Activated CD8-positive, alpha-beta memory T cell treated with anti-CD3 and anti-CD28 coated beads for 4 hours (primary cell): ENCODE data around the gene WDR70.
"Not testable (repeated sequence)": the region's sequence is repeated elsewhere in the genome, so short reads cannot be mapped to it uniquely, and the experiment has no call there.

Experiments
- DNase-seq, 2 donors: peaks; one replicate each; pipeline ENCODE4 v3.0.0-alpha.2; 2020; ENCODE audit warnings: low read depth in 2 of 2

Gene WDR70

DNA sequence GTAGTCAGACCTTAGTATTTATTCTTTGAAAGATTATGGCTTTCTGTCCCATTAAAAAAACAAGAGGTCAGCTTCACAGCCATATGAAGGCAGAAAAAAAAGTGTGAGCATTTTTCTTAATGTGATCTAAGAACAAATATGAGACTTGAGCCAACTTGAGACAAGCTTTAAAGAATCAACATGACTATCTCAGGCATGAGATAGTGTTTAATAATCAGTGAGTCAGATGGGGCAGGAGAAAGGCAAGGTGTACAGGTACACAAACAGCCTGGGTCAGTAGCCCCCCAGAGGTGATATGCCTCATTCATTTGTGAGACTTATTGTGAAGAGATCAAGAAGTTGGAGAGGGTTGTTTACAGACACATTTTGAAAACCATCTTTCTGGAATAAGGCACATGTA lies 377.1 kb downstream of the WDR70 start:
- DNase-seq, result no peak

DNA sequence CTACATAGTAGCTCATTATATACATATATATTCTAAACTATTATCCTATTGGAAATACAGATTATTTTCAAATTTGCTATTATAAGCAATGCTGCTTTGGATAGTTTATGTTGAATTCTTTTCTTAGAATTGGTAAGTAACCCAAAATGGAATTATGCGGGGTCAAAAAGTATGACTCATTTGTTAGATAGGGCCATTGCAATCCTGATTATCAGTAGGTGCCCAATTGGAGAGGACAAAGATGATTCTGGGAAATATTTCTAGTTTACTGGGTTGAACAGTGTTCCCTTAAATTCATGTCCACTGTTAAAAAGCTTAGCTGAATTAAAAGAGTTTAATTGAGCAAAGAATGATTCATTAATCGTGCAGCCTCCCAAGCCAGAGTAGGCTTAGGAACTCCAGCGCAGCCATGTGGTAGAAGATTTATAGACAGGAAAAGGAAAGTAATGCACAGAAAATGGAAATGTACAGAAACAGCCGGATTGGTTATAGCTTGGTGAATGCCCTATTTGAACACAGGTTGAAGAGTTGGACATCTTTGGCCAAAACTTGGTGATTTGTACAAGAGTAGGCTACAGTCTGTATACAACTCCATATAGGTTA lies 379.0 kb downstream of the WDR70 start:
- DNase-seq, result no peak

- no peak for DNase-seq
Observed at GRCh38 chr5:37767251-37767650, 388.1 kb downstream of the WDR70 start.

- DNase-seq, result no peak
Observed at GRCh38 chr5:37767961-37768360, 388.8 kb downstream of the WDR70 start.

DNA sequence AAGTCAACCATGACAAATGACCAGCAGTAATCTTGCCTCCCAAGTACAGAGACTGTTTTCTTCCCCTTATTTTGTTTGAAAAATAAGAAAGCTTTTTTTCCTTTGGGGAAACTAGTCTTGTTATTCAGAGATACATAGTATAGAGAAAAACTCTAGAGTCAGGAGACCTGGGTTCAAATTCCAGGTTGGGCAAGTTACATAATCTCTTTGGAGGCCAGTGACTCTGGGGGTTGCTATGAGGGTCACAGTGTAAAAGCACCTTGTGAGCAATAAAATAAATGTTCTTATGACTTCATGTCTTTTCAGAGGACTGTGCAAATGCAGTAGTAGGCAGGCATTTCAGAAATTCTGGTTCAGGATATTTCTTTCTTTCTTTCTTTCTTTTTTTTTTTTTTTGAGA lies 389.3 kb downstream of the WDR70 start:
- DNase-seq, result no peak

DNA sequence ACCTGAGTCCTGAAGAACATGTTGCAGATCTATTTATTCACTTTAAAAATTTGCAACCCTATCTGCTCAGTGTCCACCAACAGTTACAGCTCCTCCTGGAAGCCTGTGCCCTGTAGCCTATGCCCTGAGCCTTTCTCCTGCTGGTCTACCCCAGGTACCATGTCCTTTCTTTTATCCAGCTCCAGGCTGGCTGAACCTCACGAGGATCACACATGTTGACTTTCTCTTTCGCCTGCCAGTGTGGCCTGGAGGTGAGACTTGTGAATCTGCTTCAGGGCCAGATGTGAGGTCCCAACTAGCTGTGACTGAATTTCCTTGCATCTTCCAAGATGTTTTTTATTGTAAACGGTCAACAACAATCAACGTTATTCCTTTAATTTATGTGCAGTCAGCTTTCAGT lies 390.0 kb downstream of the WDR70 start:
- no peak for DNase-seq

- DNase-seq, result no peak
Observed at GRCh38 chr5:37769840-37770239, 390.7 kb downstream of the WDR70 start.

DNA sequence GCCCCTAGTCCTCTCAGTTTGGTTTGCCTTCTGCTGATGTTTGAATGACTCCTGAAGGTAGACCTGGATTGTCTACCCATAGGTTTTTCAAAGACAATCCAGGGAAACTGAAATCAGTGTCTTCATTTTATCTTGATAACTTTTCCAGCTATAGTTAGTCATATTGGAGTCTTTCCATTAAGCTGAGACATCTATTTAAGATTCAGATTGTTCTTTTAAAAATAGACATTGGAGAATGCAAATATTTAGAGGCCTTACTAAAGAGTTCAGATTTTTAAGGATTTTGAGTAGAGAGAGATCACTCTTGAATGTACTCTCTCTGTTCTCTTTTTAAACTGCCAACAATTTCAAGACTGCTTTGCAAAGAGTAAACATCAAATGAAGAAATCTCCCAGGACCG lies 391.7 kb downstream of the WDR70 start:
- no peak for DNase-seq

DNA sequence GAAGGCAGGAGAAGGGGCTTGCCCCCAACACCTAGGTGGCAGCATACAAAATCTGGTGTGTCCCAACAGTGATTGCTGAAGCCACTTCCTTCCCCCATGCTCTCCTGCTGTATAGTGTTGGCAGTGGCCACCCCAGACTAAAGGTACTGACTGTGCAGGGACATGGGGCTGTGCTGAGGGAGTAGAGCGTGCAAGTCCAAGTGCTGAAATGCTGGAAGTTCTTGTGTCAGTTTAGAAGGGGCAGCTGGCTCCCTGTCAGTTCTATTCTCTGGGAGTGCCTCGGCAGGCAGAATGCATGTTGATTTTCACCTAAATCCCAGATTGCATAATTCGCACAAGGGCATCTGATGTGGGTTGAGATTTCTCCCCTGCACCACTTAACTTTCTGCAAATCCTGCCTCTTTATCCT lies 392.1 kb downstream of the WDR70 start:
- no peak for DNase-seq

DNA sequence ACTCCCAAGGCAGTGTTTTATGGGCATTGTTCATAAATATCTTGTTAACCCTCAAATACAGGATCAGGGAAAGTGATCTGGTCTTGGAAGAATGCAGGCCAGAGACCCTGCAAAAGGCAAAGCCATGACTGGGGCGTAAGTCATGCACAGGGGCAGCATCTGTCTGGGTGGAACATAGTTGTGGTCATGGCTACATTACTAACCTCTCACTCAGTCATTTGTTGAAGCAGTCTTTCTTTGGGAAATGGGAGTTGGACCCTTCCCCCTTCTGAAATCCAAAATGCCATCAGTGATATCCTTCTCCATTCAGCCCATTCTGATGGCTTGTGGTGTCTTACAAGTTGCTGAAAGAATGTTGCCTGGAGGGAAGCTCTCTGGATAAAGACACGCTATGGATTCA lies 392.6 kb downstream of the WDR70 start:
- no peak for DNase-seq

- DNase-seq, result no peak
Observed at GRCh38 chr5:37772255-37772654, 393.1 kb downstream of the WDR70 start.

DNA sequence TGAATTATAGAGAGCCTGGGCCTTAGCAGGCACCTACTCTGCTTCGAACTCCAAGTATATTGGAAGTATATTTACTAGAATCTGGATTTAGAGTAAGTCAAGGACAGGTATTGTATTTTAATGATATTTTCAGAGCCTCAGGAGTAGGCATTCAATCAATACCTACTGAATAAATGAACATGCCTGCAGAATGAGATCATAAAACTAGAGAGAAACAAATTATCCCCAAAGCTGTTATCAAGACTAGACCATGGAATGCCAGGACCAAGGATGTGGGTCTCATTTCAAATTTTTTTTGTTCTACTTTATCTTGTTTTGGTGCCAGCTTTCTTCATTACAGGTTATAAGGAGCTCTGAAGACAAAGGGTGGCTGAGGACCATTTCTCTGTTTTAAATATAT lies 394.7 kb downstream of the WDR70 start:
- DNase-seq, result no peak

- no peak for DNase-seq
Observed at GRCh38 chr5:37774912-37775483, 395.9 kb downstream of the WDR70 start.

- DNase-seq, result no peak
Observed at GRCh38 chr5:37776826-37777225, 397.7 kb downstream of the WDR70 start.

GRCh38 chr5:37777432-37778130 lies 398.5 kb downstream of the WDR70 start:
- DNase-seq, result no peak

DNA sequence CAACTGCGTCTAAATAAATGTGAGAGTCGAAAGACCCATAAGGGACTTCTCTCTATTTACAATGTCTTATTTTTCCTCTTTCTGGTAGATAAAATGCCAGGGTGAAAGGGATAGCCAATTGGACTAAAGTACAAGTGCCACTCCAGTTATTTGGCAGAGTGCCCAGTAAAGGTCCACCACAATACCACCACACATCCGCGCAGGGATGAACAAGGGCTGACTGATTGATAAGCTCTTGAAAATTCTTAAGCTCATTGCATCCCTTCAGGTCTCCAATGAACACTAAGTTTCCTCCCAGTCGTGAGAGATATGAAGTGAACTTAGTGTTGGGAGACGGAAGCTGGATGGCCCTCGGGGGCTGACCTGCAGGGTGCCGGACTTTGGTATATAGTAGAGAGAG lies 402.3 kb downstream of the WDR70 start:
- not testable (repeated sequence) for DNase-seq

GRCh38 chr5:37786416-37786815 lies 407.3 kb downstream of the WDR70 start:
- DNase-seq, result no peak

GRCh38 chr5:37786862-37787519 lies 407.9 kb downstream of the WDR70 start:
- no peak for DNase-seq

- DNase-seq, result no peak
Observed at GRCh38 chr5:37787742-37788141, 408.6 kb downstream of the WDR70 start.

- no peak for DNase-seq
Observed at GRCh38 chr5:37789991-37790390, 410.9 kb downstream of the WDR70 start.

GRCh38 chr5:37791321-37791720 lies 412.2 kb downstream of the WDR70 start:
- DNase-seq, result no peak

DNA sequence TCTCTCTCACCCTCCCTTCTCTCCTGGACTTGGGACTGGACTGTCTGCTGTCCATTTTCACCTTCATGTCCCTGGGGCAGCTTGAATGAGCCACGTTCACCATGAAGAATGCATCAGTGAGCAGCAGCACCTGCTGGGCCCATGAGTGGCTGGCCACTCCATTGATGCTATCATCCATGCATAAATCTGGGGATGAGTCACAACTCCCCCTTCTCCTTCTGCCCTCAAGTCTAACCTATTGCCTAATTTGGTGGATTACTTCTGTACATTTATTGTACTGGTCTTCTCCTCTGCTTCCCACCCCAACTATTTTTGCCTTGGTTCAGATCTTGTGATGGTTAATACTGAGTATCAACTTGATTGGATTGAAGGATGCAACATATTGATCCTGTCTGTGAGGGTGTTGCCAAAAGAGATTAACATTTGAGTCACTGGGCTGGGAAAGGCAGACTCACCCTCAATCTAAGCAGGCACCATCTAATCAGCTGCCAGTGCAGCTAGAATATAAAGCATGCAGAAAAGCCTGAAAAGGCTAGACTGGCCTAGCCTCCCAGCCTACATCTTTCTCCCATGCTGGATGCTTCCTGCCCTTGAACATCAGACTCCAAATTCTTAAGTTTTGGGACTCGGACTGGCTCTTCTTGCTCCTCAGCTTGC lies 414.0 kb downstream of the WDR70 start:
- no peak for DNase-seq
